Measurements from ENCODE around the gene STK17B. TPM values are rescaled to one million over a fixed set of nuclear protein-coding genes. Genes with fewer than 3 reads are reported as not detected.

The STK17B gene
- total RNA-seq, 1 donor from 2014 or later = 89.3 TPM

DNA sequence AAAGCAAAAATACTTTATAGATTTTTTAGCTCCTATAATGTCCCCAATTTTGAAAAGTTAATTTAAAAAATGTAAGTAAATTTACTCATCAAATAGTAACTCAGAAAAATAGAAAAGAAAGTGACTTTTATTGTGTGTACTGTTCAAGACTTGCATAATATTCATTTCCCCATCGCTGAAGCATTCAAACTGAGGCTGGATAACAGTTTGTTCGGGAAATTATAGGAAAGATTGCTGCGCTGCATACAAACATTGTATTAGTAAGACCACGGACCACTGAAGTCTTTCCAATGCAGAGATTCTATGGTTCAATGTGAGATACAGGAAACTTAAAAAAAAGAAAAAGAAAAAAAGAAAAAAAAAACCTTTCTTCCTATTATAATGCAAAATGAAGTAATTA lies 10.4 kb downstream of the STK17B start:
- H3K4me3 Mint-ChIP-seq (ENCODE audit: unreplicated experiment) = no peak overlapping the region
- peaks cover 43% of the 10 kb centered on the region for H3K36me3 Mint-ChIP-seq (ENCODE audit: unreplicated experiment)
- H3K27ac Mint-ChIP-seq (ENCODE audit: unreplicated experiment) = peak overlapping the region; percentile 57
- TF ChIP-seq, protein P1, sequence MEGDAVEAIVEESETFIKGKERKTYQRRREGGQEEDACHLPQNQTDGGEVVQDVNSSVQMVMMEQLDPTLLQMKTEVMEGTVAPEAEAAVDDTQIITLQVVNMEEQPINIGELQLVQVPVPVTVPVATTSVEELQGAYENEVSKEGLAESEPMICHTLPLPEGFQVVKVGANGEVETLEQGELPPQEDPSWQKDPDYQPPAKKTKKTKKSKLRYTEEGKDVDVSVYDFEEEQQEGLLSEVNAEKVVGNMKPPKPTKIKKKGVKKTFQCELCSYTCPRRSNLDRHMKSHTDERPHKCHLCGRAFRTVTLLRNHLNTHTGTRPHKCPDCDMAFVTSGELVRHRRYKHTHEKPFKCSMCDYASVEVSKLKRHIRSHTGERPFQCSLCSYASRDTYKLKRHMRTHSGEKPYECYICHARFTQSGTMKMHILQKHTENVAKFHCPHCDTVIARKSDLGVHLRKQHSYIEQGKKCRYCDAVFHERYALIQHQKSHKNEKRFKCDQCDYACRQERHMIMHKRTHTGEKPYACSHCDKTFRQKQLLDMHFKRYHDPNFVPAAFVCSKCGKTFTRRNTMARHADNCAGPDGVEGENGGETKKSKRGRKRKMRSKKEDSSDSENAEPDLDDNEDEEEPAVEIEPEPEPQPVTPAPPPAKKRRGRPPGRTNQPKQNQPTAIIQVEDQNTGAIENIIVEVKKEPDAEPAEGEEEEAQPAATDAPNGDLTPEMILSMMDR (IDR thresholded peaks at IDR 0.05) = no peak
- H3K27me3 Mint-ChIP-seq (ENCODE audit: unreplicated experiment) = no peaks in the 10 kb centered on the region
- H3K4me1 Mint-ChIP-seq (ENCODE audit: unreplicated experiment) = peaks cover 69% of the 10 kb centered on the region
- DNase-seq (ENCODE audit: extremely low spot score, unreplicated experiment) = no peak
- no peaks in the 10 kb centered on the region for H3K9me3 Mint-ChIP-seq (ENCODE audit: unreplicated experiment)

- no peak for DNase-seq (ENCODE audit: extremely low spot score, unreplicated experiment)
- Mint-ChIP-seq H3K36me3 (ENCODE audit: unreplicated experiment) (peaks cover 47% of the 10 kb centered on the region), H3K4me1 (ENCODE audit: unreplicated experiment) (peaks cover 62% of the 10 kb centered on the region), H3K4me3 (ENCODE audit: unreplicated experiment) (no peak overlapping the region), H3K9me3 (ENCODE audit: unreplicated experiment) (no peaks in the 10 kb centered on the region), H3K27ac (ENCODE audit: unreplicated experiment) (peak overlapping the region; percentile 76), H3K27me3 (ENCODE audit: unreplicated experiment) (no peaks in the 10 kb centered on the region)
- TF ChIP-seq, protein P1 (IDR thresholded peaks at IDR 0.05) = no peak
Measured at GRCh38 chr2:196160101-196160500, 11.3 kb downstream of the STK17B start.

DNA sequence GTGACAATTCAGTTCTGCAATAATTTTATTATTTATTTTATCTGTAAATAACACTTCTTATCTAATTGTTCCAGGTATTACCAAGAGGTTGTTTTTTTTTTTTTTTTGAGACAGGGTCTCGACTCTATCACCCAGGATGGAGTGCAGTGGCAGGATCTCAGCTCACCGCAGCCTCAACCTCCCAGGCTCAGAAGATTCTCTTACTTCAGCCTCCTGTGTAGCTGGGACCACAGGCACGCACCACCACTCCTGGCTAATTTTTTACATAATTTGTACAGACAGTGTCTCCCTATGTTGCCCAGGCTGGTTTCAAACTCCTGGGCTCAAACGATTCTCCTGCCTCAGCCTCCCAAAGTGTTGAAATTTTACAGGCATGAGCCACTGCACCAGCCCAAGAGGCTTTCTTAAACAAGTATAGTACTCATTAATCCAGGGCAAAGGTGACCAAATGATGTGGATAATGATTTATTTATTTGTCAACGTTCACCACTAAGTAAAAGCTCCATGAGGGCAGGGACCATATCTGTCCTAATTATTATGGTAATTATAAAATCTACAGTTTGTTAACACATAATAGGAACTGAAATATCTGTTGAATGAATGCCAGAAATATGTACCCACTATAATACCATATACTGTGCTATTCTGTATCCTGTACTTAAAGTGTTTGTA lies 12.0 kb downstream of the STK17B start:
- H3K4me3 Mint-ChIP-seq (ENCODE audit: unreplicated experiment) = no peak overlapping the region
- peaks cover 53% of the 10 kb centered on the region for H3K36me3 Mint-ChIP-seq (ENCODE audit: unreplicated experiment)
- no peak for DNase-seq (ENCODE audit: extremely low spot score, unreplicated experiment)
- H3K4me1 Mint-ChIP-seq (ENCODE audit: unreplicated experiment) = peaks cover 54% of the 10 kb centered on the region
- TF ChIP-seq, protein P1 (IDR thresholded peaks at IDR 0.05) = no peak
- H3K27me3 Mint-ChIP-seq (ENCODE audit: unreplicated experiment) = no peaks in the 10 kb centered on the region
- H3K27ac Mint-ChIP-seq (ENCODE audit: unreplicated experiment) = peak overlapping the region; percentile 76
- no peaks in the 10 kb centered on the region for H3K9me3 Mint-ChIP-seq (ENCODE audit: unreplicated experiment)

GRCh38 chr2:196155575-196155974 lies 15.8 kb downstream of the STK17B start:
- H3K27me3 Mint-ChIP-seq (ENCODE audit: unreplicated experiment) = no peaks in the 10 kb centered on the region
- TF ChIP-seq, protein P1 (IDR thresholded peaks at IDR 0.05) = no peak
- no peak for DNase-seq (ENCODE audit: extremely low spot score, unreplicated experiment)
- peaks cover 35% of the 10 kb centered on the region for H3K4me1 Mint-ChIP-seq (ENCODE audit: unreplicated experiment)
- H3K9me3 Mint-ChIP-seq (ENCODE audit: unreplicated experiment) = no peaks in the 10 kb centered on the region
- no peak overlapping the region for H3K27ac Mint-ChIP-seq (ENCODE audit: unreplicated experiment)
- H3K36me3 Mint-ChIP-seq (ENCODE audit: unreplicated experiment) = peaks cover 59% of the 10 kb centered on the region
- H3K4me3 Mint-ChIP-seq (ENCODE audit: unreplicated experiment) = no peak overlapping the region

GRCh38 chr2:196153480-196153879 lies 17.9 kb downstream of the STK17B start:
- H3K9me3 Mint-ChIP-seq (ENCODE audit: unreplicated experiment) = no peaks in the 10 kb centered on the region
- no peak for DNase-seq (ENCODE audit: extremely low spot score, unreplicated experiment)
- peaks cover 68% of the 10 kb centered on the region for H3K36me3 Mint-ChIP-seq (ENCODE audit: unreplicated experiment)
- peaks cover 18% of the 10 kb centered on the region for H3K4me1 Mint-ChIP-seq (ENCODE audit: unreplicated experiment)
- TF ChIP-seq, protein P1 (IDR thresholded peaks at IDR 0.05) = no peak
- H3K4me3 Mint-ChIP-seq (ENCODE audit: unreplicated experiment) = no peak overlapping the region
- no peaks in the 10 kb centered on the region for H3K27me3 Mint-ChIP-seq (ENCODE audit: unreplicated experiment)
- no peak overlapping the region for H3K27ac Mint-ChIP-seq (ENCODE audit: unreplicated experiment)
